H1 (cell line): ENCODE results near the gene CA5A.

Experiments
- CTCF ChIP-seq, 3 experiments: IDR thresholded peaks; 1 replicate in 2 of 3; 2 replicates in 1 of 3; pipeline versions ENCODE4 v1.5.1 to v1.6.1; 2011; ENCODE audit warnings: low read length in 3 of 3, mild to moderate bottlenecking in 3 of 3, inconsistent platforms in 2 of 3, low read depth in 1 of 3, moderate library complexity in 1 of 3; ENCODE audit not compliant: insufficient read depth in 1 of 3; ENCODE audit errors: control extremely low read depth in 1 of 3
- EZH2 ChIP-seq: fragments of 200-600 bp; sonication (generic); IDR thresholded peaks from 2 replicates; pipeline ENCODE4 v1.7.1; 2012; ENCODE audit warnings: low read depth, mild to moderate bottlenecking, moderate library complexity, low read length, inconsistent platforms; ENCODE audit not compliant: severe bottlenecking
- POLR2AphosphoS5 ChIP-seq: IDR thresholded peaks from 2 replicates; pipeline ENCODE4 v1.6.1; 2011; ENCODE audit warnings: low read depth, low read length
- RBBP5 ChIP-seq: IDR thresholded peaks from 2 replicates; pipeline ENCODE4 v1.7.1; 2012; ENCODE audit warnings: low read depth, mild to moderate bottlenecking, inconsistent platforms, low read length, moderate library complexity, borderline replicate concordance
- TAF1 ChIP-seq: IDR thresholded peaks from 2 replicates; pipeline ENCODE4 v1.6.1; 2011; ENCODE audit warnings: mild to moderate bottlenecking, low read depth, low read length

- TF ChIP-seq TAF1 (no peak), CTCF (IDR thresholded peaks at IDR 0.05; ENCODE audit: control extremely low read depth in 1 of 3, insufficient read depth in 1 of 3, low read depth in 1 of 3, low read length in 3 of 3) (no peak), POLR2AphosphoS5 (no peak), EZH2 (no peak), RBBP5 (no peak)
Measured at GRCh38 chr16:87847467-87847784, 88.9 kb downstream of the CA5A start.
